Measurements from ENCODE around the gene PCDH10.

Gene PCDH10

DNA sequence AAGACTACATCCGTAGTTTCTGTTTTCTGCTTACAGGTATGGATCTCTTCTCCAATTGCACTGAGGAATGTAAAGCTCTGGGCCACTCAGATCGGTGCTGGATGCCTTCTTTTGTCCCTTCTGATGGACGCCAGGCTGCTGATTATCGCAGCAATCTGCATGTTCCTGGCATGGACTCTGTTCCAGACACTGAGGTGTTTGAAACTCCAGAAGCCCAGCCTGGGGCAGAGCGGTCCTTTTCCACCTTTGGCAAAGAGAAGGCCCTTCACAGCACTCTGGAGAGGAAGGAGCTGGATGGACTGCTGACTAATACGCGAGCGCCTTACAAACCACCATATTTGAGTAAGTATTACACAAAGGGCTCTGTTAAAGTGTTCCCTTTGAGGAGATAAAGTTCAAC is 13.8 kb downstream of the PCDH10 start:
- Histone ChIP-seq H3K27ac (ENCODE audit: low read length) (no peak overlapping the region), H3K79me2 (ENCODE audit: low read length) (no peaks in the 10 kb centered on the region), H3F3A (ENCODE audit: insufficient read depth, low read length) (no peaks in the 10 kb centered on the region), H3K9ac (ENCODE audit: low read length) (no peak overlapping the region), H2AFZ (ENCODE audit: low read length) (no peak overlapping the region), H3K4me2 (ENCODE audit: low read depth, low read length) (no peak overlapping the region), H3K9me3 (replicated peaks; ENCODE audit: insufficient read depth, low read length) (no peaks in the 10 kb centered on the region), H3K4me3 (ENCODE audit: low read length) (no peak overlapping the region), H4K20me1 (ENCODE audit: insufficient read depth, low read length) (no peaks in the 10 kb centered on the region), H3K36me3 (replicated peaks; ENCODE audit: insufficient read depth, low read length) (no peaks in the 10 kb centered on the region), H3K27me3 (replicated peaks; ENCODE audit: insufficient read depth, low read length) (no peaks in the 10 kb centered on the region), H3K9me2 (replicated peaks; ENCODE audit: insufficient read depth, low read length) (no peaks in the 10 kb centered on the region), H3K4me1 (ENCODE audit: low read length) (no peaks in the 10 kb centered on the region)
- no peak for DNase-seq
- TF ChIP-seq EZH2phosphoT487 (IDR thresholded peaks at IDR 0.05; ENCODE audit: low read length), result no peak
- no peak for TF ChIP-seq EZH2 (optimal IDR thresholded peaks at IDR 0.05; ENCODE audit: low read depth, low read length)
- TF ChIP-seq, protein P1, sequence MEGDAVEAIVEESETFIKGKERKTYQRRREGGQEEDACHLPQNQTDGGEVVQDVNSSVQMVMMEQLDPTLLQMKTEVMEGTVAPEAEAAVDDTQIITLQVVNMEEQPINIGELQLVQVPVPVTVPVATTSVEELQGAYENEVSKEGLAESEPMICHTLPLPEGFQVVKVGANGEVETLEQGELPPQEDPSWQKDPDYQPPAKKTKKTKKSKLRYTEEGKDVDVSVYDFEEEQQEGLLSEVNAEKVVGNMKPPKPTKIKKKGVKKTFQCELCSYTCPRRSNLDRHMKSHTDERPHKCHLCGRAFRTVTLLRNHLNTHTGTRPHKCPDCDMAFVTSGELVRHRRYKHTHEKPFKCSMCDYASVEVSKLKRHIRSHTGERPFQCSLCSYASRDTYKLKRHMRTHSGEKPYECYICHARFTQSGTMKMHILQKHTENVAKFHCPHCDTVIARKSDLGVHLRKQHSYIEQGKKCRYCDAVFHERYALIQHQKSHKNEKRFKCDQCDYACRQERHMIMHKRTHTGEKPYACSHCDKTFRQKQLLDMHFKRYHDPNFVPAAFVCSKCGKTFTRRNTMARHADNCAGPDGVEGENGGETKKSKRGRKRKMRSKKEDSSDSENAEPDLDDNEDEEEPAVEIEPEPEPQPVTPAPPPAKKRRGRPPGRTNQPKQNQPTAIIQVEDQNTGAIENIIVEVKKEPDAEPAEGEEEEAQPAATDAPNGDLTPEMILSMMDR (IDR thresholded peaks at IDR 0.05; ENCODE audit: low read length), result no peak

DNA sequence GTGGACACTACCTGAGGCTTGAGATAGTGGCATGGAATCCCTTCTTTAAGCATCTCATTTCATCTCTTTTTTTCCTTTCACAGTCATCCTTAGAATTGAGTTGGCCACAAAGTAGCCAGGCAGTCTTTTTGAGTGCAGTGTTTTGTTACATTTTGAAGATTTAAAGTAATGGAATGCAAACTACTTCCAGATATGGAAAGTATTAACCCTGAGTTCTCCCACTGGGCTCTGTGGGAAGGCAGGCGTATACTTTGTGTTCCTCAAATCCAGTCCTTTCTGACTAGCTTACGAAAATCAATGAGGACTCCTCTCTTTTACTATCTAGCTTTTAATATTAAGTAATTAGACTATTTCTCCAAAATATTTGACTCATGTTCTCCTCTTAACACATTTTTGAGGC is 29.9 kb downstream of the PCDH10 start:
- no peak overlapping the region for H3K4me2 ChIP-seq (ENCODE audit: low read depth, low read length)
- H3K4me3 ChIP-seq (ENCODE audit: low read length), result no peak overlapping the region
- H3K36me3 ChIP-seq (replicated peaks; ENCODE audit: insufficient read depth, low read length), result no peaks in the 10 kb centered on the region
- H3K9ac ChIP-seq (ENCODE audit: low read length), result no peak overlapping the region
- H3K9me3 ChIP-seq (replicated peaks; ENCODE audit: insufficient read depth, low read length), result no peaks in the 10 kb centered on the region
- TF ChIP-seq, protein P1 (IDR thresholded peaks at IDR 0.05; ENCODE audit: low read length), result no peak
- TF ChIP-seq EZH2 (optimal IDR thresholded peaks at IDR 0.05; ENCODE audit: low read depth, low read length) (no peak), EZH2phosphoT487 (IDR thresholded peaks at IDR 0.05; ENCODE audit: low read length) (no peak)
- no peak overlapping the region for H3K27ac ChIP-seq (ENCODE audit: low read length)
- H3K9me2 ChIP-seq (replicated peaks; ENCODE audit: insufficient read depth, low read length), result no peaks in the 10 kb centered on the region
- H4K20me1 ChIP-seq (ENCODE audit: insufficient read depth, low read length), result no peaks in the 10 kb centered on the region
- DNase-seq, result no peak
- no peaks in the 10 kb centered on the region for H3K27me3 ChIP-seq (replicated peaks; ENCODE audit: insufficient read depth, low read length)
- no peak overlapping the region for H2AFZ ChIP-seq (ENCODE audit: low read length)
- no peaks in the 10 kb centered on the region for H3K79me2 ChIP-seq (ENCODE audit: low read length)
- H3F3A ChIP-seq (ENCODE audit: insufficient read depth, low read length), result no peaks in the 10 kb centered on the region
- H3K4me1 ChIP-seq (ENCODE audit: low read length), result no peaks in the 10 kb centered on the region

DNA sequence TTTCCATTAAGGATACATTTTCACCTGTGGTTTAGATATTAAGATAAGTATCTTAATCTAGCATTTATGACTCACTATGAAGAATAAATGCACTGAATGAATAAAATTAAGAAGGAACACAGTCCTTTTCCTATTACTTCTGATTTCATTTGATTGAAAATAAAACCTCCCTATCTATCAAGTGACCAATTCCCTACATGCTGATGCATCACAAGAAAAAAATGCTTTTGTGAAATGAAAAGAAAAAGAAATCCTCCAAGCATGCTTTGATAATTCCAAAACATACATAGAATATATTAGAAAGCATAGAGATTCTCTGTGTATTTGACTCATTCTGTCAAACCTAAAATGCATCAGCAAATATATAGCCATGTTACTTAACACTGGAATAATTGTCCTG is 37.1 kb downstream of the PCDH10 start:
- TF ChIP-seq, protein P1 (IDR thresholded peaks at IDR 0.05; ENCODE audit: low read length), result no peak
- TF ChIP-seq EZH2phosphoT487 (IDR thresholded peaks at IDR 0.05; ENCODE audit: low read length) (no peak), EZH2 (optimal IDR thresholded peaks at IDR 0.05; ENCODE audit: low read depth, low read length) (no peak)
- Histone ChIP-seq H4K20me1 (ENCODE audit: insufficient read depth, low read length) (no peaks in the 10 kb centered on the region), H3K9ac (ENCODE audit: low read length) (no peak overlapping the region), H3K9me3 (replicated peaks; ENCODE audit: insufficient read depth, low read length) (no peaks in the 10 kb centered on the region), H3K36me3 (replicated peaks; ENCODE audit: insufficient read depth, low read length) (no peaks in the 10 kb centered on the region), H3K79me2 (ENCODE audit: low read length) (no peaks in the 10 kb centered on the region), H3K27me3 (replicated peaks; ENCODE audit: insufficient read depth, low read length) (no peaks in the 10 kb centered on the region), H3F3A (ENCODE audit: insufficient read depth, low read length) (peaks cover 3% of the 10 kb centered on the region; the same call in 1 of the 2 replicates), H3K27ac (ENCODE audit: low read length) (no peak overlapping the region), H3K9me2 (replicated peaks; ENCODE audit: insufficient read depth, low read length) (no peaks in the 10 kb centered on the region), H2AFZ (ENCODE audit: low read length) (no peak overlapping the region), H3K4me3 (ENCODE audit: low read length) (no peak overlapping the region), H3K4me2 (ENCODE audit: low read depth, low read length) (no peak overlapping the region), H3K4me1 (ENCODE audit: low read length) (0 out of 2 replicates have a peak, but pooled peaks cover 6% of the 10 kb centered on the region)
- no peak for DNase-seq

All from MM.1S (cell line).